ENCODE results near the gene CRYBA1.

- no peak for TF ChIP-seq GATA2 (IDR thresholded peaks at IDR 0.05; ENCODE audit: low read depth, low read length)
- no peak for TF ChIP-seq GATA3 (IDR thresholded peaks at IDR 0.05; ENCODE audit: low read depth, low read length)
Observed at GRCh38 chr17:29242790-29243189, 3.9 kb upstream of the CRYBA1 start.
